ENCODE data around the gene SMOC1.

The SMOC1 gene

GRCh38 chr14:69986336-69986735, 107.1 kb downstream of the SMOC1 start:
- no peak for DNase-seq

GRCh38 chr14:69987406-69988121, 108.3 kb downstream of the SMOC1 start:
- DNase-seq, result no peak

- no peak for DNase-seq
Measured at GRCh38 chr14:69988979-69989378, 109.8 kb downstream of the SMOC1 start.

- no peak for DNase-seq
Measured at GRCh38 chr14:69989622-69990021, 110.4 kb downstream of the SMOC1 start.

GRCh38 chr14:69990323-69990722, 111.1 kb downstream of the SMOC1 start:
- DNase-seq, result no peak

GRCh38 chr14:69991422-69991821, 112.2 kb downstream of the SMOC1 start:
- DNase-seq, result no peak

GRCh38 chr14:69992564-69992963, 113.3 kb downstream of the SMOC1 start:
- no peak for DNase-seq

- DNase-seq, result no peak
Measured at GRCh38 chr14:69993326-69993725, 114.1 kb downstream of the SMOC1 start.

- DNase-seq, result no peak
Measured at GRCh38 chr14:69994002-69994401, 114.8 kb downstream of the SMOC1 start.

- DNase-seq, result peak; percentile 5
Measured at GRCh38 chr14:69996216-69996615, 117.0 kb downstream of the SMOC1 start.

GRCh38 chr14:69997849-69998248, 118.6 kb downstream of the SMOC1 start:
- no peak for DNase-seq

- no peak for DNase-seq
Measured at GRCh38 chr14:69999261-69999674, 120.1 kb downstream of the SMOC1 start.

- DNase-seq, result no peak
Measured at GRCh38 chr14:70000601-70001000, 121.4 kb downstream of the SMOC1 start.

- no peak for DNase-seq
Measured at GRCh38 chr14:70002589-70003346, 123.6 kb downstream of the SMOC1 start.

GRCh38 chr14:70004791-70005190, 125.6 kb downstream of the SMOC1 start:
- no peak for DNase-seq

GRCh38 chr14:70005281-70005805, 126.1 kb downstream of the SMOC1 start:
- no peak for DNase-seq

GRCh38 chr14:70006699-70007098, 127.5 kb downstream of the SMOC1 start:
- no peak for DNase-seq

- DNase-seq, result no peak
Measured at GRCh38 chr14:70008284-70009262, 129.4 kb downstream of the SMOC1 start.

GRCh38 chr14:70009961-70010360, 130.7 kb downstream of the SMOC1 start:
- no peak for DNase-seq

- DNase-seq, result no peak
Measured at GRCh38 chr14:70011098-70011497, 131.9 kb downstream of the SMOC1 start.

- DNase-seq, result no peak
Measured at GRCh38 chr14:70011708-70012107, 132.5 kb downstream of the SMOC1 start.

GRCh38 chr14:70013271-70013873, 134.2 kb downstream of the SMOC1 start:
- peak; percentile 28 for DNase-seq
